K562 (cell line): ENCODE results near the gene CHRND. TPM values are rescaled to one million over a fixed set of nuclear protein-coding genes. Genes with fewer than 3 reads are reported as not detected.

Experiments used
- ATAC-seq: fragments of 200-7000 bp; cut with Tn5 transposase; 3 replicates; pipeline ENCODE4 v1.9.1; 2020; ENCODE audit warnings: moderate library complexity
- BruUV-seq: library from RNA; stranded (reverse); fragments of 400-500 nt; replicated peaks from 2 replicates; lab custom pipeline; 2021; lab: Mats Ljungman, UMichigan
- CTCF ChIA-PET: fragments of 300-600 bp; formaldehyde crosslinking; extraction: SDS; loops from one replicate; lab custom pipeline; 2021; ENCODE audit warnings: low intra/inter-chr PET ratio; lab: Yijun Ruan, JAX
- POLR2A ChIA-PET: fragments of 300-600, 350-650 bp; sonication (Branson Sonifier 250); formaldehyde crosslinking; extraction: SDS; loops from one replicate; lab custom pipeline; 2021; ENCODE audit warnings: antibody characterized with exemption, inconsistent platforms; lab: Yijun Ruan, JAX
- DNase-seq, 4 experiments: peaks; one replicate each; pipeline versions ENCODE4 v3.0.0 to v3.0.0-alpha.2; 2011 to 2018; ENCODE audit warnings: low spot score in 3 of 4, mixed read lengths in 3 of 4; ENCODE audit errors: extremely low read depth in 1 of 4
- FAIRE-seq: peaks from 2 replicates; lab custom pipeline; 2011; peaks lifted over from hg19 to GRCh38; lab: Jason Lieb, UNC
- H2AFZ ChIP-seq: 2 replicates; pipeline ENCODE4 v1.6.0; 2011; ENCODE audit warnings: low read depth, low read length, control low read depth, inconsistent platforms
- H3K27ac ChIP-seq: fragments of 200-600 bp; 3 replicates; pipeline ENCODE4 v1.8.0; 2011; ENCODE audit warnings: low read depth, mild to moderate bottlenecking, control low read depth, inconsistent platforms, low read length, moderate library complexity, mixed read lengths; ENCODE audit errors: extremely low read depth
- H3K27me3 ChIP-seq, 2 experiments: fragments of 300-600 bp in 1 of 2; 2 replicates in 1 of 2; 3 replicates in 1 of 2; pipeline versions ENCODE4 v1.6.0 to v1.8.0; 2011; ENCODE audit warnings: inconsistent platforms in 2 of 2, low read length in 2 of 2, mild to moderate bottlenecking in 1 of 2, mixed read lengths in 1 of 2, moderate library complexity in 1 of 2; ENCODE audit not compliant: control insufficient read depth in 2 of 2, insufficient read depth in 2 of 2
- H3K36me3 ChIP-seq: fragments of 300-600 bp; 3 replicates; pipeline ENCODE4 v1.8.0; 2011; ENCODE audit warnings: mild to moderate bottlenecking, low read length, inconsistent platforms; ENCODE audit not compliant: control insufficient read depth, insufficient read depth
- H3K4me1 ChIP-seq, 2 experiments: fragments of 200-600 bp in 1 of 2; replicated peaks in 1 of 2; 2 replicates in 1 of 2; 3 replicates in 1 of 2; pipeline versions ENCODE4 v1.5.1 to v1.8.0; 2011; ENCODE audit warnings: inconsistent platforms in 2 of 2, low read length in 2 of 2, mild to moderate bottlenecking in 1 of 2, mixed read lengths in 1 of 2, moderate library complexity in 1 of 2; ENCODE audit not compliant: control insufficient read depth in 2 of 2, insufficient read depth in 2 of 2
- H3K4me2 ChIP-seq: 2 replicates; pipeline ENCODE4 v1.6.1; 2011; ENCODE audit warnings: low read length, control low read depth, inconsistent platforms, mixed read lengths; ENCODE audit not compliant: insufficient read depth
- H3K4me3 ChIP-seq: fragments of 200-600 bp; sonication (generic), shearing (Covaris generic); 2 replicates; pipeline ENCODE4 v1.5.1; 2016; ENCODE audit warnings: control low read depth, inconsistent platforms
- H3K79me2 ChIP-seq: fragments of 200-600 bp; 3 replicates; pipeline ENCODE4 v1.8.0; 2011; ENCODE audit warnings: low read length, inconsistent platforms; ENCODE audit not compliant: control insufficient read depth, insufficient read depth
- H3K9ac ChIP-seq, 2 experiments: 2 replicates each; pipeline versions ENCODE4 v1.6.0 to v1.6.1; 2011; ENCODE audit warnings: low read depth in 2 of 2, low read length in 2 of 2, control low read depth in 1 of 2, inconsistent platforms in 1 of 2, mild to moderate bottlenecking in 1 of 2, mixed read lengths in 1 of 2; ENCODE audit not compliant: insufficient read depth in 1 of 2
- H3K9me1 ChIP-seq: one replicate; pipeline ENCODE4 v1.6.0; 2011; ENCODE audit warnings: inconsistent platforms, mild to moderate bottlenecking, low read length, moderate library complexity; ENCODE audit not compliant: control insufficient read depth, insufficient read depth
- H3K9me3 ChIP-seq: replicated peaks from 2 replicates; pipeline ENCODE4 v1.5.1; 2011; ENCODE audit warnings: low read depth, low read length, inconsistent platforms; ENCODE audit not compliant: control insufficient read depth, insufficient read depth
- H4K20me1 ChIP-seq: replicated peaks from 2 replicates; pipeline ENCODE4 v1.6.1; 2011; ENCODE audit warnings: low read length, inconsistent platforms, mixed read lengths; ENCODE audit not compliant: control insufficient read depth, insufficient read depth
- PRMT5 ChIP-seq: sonication (generic); formaldehyde crosslinking; IDR thresholded peaks from 2 replicates; pipeline ENCODE4 v1.5.0; 2020; ENCODE audit warnings: missing genetic modification reagents
- WGBS: fragments of 100-300 bp; shearing (Covaris generic); methylation state at CpG from one replicate; pipeline ENCODE4 v1.1.6; 2016; ENCODE audit warnings: low coverage, mixed read lengths; ENCODE audit not compliant: insufficient coverage; ENCODE audit errors: missing lambda C conversion rate; 5-methylcytosine and 5-hydroxymethylcytosine counted together
- in situ Hi-C: fragments of 300-500 bp; cut with MboI; formaldehyde crosslinking; loops from 4 replicates; pipeline ENCODE4 v1.15.0; 2018; ENCODE audit warnings: inconsistent platforms, mixed read lengths
- intact Hi-C: fragments of 100-400 bp; cut with micrococcal nuclease; formaldehyde crosslinking; loops from 2 replicates; pipeline ENCODE4 v1.14.2; 2022
- polyA plus RNA-seq, 8 experiments: library from polyadenylated mRNA; depleted of rRNA in 4 of 8; stranded (reverse) in 5 of 8; unstranded in 3 of 8; fragments of >200 nt; fragmentation: Nextera tagmentation in 2 of 8; fragmentation: Illumina TruSeq in 1 of 8; extraction: Ambion mirVana in 2 of 8; extraction: Trizol in 1 of 8; gene quantifications; 2 replicates each; pipeline versions ENCODE4 v1.2.1 to v1.2.3, GENCODE V29; 2011 to 2014; ENCODE audit warnings: inconsistent platforms in 1 of 8, missing spikeins in 1 of 8
- total RNA-seq, 7 experiments: library from RNA; depleted of rRNA in 6 of 7; stranded (reverse); fragments of >200 nt in 6 of 7; fragmentation: Illumina TruSeq in 2 of 7; extraction: Trizol in 2 of 7; gene quantifications; 2 replicates each; pipeline versions ENCODE4 v1.2.1 to v1.2.3, GENCODE V29; 2011 to 2021; ENCODE audit warnings: low replicate concordance in 1 of 7
- TF ChIP-seq, protein P1 (sequence below): fragments of 450-650 bp; IDR thresholded peaks from 2 replicates; pipeline ENCODE4 v1.6.1; 2017; ENCODE audit warnings: antibody characterized with exemption, mild to moderate bottlenecking

CHRND gene
- total and polyA plus RNA-seq, 9 of the 15 experiments (the other 6 are each of a cell fraction or from before 2014, with no cell fraction given): not detected

- no peak for TF ChIP-seq PRMT5 (CRISPR knock-in tag)
Observed at GRCh38 chr2:232498452-232498851, 27.5 kb upstream of the CHRND start (continued).

GRCh38 chr2:232501331-232501771 is 24.6 kb upstream of the CHRND start:
- DNase-seq (no peak), ATAC-seq (no peak), FAIRE-seq (no peak)
- no TSS peak for BruUV-seq
- Histone ChIP-seq H3K27ac (no peak overlapping the region), H3K36me3 (no peaks in the 10 kb centered on the region), H2AFZ (no peak overlapping the region), H4K20me1 (no peaks in the 10 kb centered on the region), H3K9me1 (no peaks in the 10 kb centered on the region), H3K79me2 (no peaks in the 10 kb centered on the region), H3K9ac (no peak overlapping the region), H3K4me2 (no peak overlapping the region), H3K27me3 (peaks cover 3 to 36% of the 10 kb centered on the region in 2 experiments; a peak in 2 of 5 replicates), H3K4me1 (peaks cover 0 to 13% of the 10 kb centered on the region in 2 experiments; a peak in 2 of 5 replicates), H3K4me3 (no peak overlapping the region), H3K9me3 (no peaks in the 10 kb centered on the region)
- 7% methylated on average over 5 of the region's 9 CpGs for WGBS
- ChIA-PET POLR2A (interaction anchor here (0.8 kb wide), 1 partner anchor 24 kb away, joined by 3 read pairs; no protein-coding TSS in a partner anchor), CTCF (no interaction called here)
- intact Hi-C loops: no loop called here
- TF ChIP-seq, protein P1, sequence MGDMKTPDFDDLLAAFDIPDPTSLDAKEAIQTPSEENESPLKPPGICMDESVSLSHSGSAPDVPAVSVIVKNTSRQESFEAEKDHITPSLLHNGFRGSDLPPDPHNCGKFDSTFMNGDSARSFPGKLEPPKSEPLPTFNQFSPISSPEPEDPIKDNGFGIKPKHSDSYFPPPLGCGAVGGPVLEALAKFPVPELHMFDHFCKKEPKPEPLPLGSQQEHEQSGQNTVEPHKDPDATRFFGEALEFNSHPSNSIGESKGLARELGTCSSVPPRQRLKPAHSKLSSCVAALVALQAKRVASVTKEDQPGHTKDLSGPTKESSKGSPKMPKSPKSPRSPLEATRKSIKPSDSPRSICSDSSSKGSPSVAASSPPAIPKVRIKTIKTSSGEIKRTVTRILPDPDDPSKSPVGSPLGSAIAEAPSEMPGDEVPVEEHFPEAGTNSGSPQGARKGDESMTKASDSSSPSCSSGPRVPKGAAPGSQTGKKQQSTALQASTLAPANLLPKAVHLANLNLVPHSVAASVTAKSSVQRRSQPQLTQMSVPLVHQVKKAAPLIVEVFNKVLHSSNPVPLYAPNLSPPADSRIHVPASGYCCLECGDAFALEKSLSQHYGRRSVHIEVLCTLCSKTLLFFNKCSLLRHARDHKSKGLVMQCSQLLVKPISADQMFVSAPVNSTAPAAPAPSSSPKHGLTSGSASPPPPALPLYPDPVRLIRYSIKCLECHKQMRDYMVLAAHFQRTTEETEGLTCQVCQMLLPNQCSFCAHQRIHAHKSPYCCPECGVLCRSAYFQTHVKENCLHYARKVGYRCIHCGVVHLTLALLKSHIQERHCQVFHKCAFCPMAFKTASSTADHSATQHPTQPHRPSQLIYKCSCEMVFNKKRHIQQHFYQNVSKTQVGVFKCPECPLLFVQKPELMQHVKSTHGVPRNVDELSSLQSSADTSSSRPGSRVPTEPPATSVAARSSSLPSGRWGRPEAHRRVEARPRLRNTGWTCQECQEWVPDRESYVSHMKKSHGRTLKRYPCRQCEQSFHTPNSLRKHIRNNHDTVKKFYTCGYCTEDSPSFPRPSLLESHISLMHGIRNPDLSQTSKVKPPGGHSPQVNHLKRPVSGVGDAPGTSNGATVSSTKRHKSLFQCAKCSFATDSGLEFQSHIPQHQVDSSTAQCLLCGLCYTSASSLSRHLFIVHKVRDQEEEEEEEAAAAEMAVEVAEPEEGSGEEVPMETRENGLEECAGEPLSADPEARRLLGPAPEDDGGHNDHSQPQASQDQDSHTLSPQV: no peak
- TF ChIP-seq, all 486 proteins: peak for 0
- in situ Hi-C loops: no loop called here
